ENCODE measurements around the gene NIP7.
A peak's percentile ranks its signal among the peaks of the same experiment; 100 is the strongest.
"Not testable (repeated sequence)": the region's sequence is repeated elsewhere in the genome, so short reads cannot be mapped to it uniquely, and the experiment has no call there.

NIP7 gene

DNA sequence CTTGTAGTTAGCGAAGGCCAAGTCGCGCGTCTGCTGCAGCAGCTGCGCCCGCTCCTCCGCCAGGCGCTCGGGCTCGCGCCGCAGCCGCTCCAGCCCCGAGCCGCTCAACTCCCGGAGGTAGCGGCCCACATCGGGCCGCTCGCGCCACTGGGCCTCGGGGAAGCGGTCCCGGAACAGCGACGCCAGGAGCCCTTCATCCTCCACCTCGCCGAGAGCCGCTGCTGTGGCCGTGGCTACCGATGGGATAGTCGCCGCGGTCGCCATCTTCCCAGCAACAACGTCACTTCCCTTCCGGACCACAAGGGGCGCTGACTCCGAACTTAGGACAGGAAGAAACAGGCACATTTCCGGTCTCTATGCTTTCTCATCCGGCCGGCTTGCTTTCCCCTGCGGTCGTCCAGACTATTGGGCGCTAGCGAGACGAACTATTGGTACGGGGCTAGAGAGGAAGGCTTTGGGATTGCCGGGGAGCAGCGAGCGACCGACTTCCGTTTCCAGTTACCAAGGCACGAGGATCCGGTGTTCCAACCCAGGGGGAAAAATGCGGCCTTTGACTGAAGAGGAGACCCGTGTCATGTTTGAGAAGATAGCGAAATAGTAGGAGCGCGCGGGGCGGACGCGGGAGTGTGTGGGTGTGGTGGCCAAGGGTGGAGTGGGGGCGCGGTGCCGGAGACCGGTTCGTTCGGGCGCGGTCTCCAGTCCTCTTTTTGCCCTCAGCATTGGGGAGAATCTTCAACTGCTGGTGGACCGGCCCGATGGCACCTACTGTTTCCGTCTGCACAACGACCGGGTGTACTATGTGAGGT is at the start of gene NIP7, which contains the start of gene COG8:
Gene NIP7 (plus strand): TSS at position 484 of the 806 bp plus-strand sequence. CDS start 58 bp downstream, at position 542.
Gene COG8 (minus strand): TSS at position 276 of the 806 bp plus-strand sequence. CDS start 12 bp downstream, at position 264.
- peak; percentile 86 for DNase-seq

DNA sequence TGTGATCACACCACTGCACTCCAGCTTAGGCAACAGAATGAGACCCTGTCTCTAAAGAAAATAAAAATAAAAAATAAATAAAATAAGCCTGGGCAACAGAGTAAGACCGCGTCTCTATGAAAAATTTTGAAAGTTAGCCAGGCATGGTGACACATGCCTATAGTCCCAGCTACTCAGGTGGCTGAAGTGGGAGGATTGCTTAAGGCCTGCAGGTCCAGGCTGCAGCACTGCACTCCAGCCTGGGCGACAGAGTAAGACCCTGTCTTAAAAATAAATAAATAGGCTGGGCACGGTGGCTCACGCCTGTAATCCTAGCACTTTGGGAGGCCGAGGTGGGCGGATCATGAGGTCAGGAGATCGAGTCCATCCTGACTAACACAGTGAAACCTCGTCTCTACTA is 47.9 kb upstream of the NIP7 start:
- DNase-seq = not testable (repeated sequence)

- DNase-seq = no peak
Observed at GRCh38 chr16:69293401-69293800, 46.2 kb upstream of the NIP7 start.

- no peak for DNase-seq
Observed at GRCh38 chr16:69294051-69294450, 45.5 kb upstream of the NIP7 start.

GRCh38 chr16:69296771-69297170 is 42.8 kb upstream of the NIP7 start:
- not testable (repeated sequence) for DNase-seq

GRCh38 chr16:69298261-69298660 is 41.3 kb upstream of the NIP7 start:
- no peak for DNase-seq

GRCh38 chr16:69301187-69301586 is 38.4 kb upstream of the NIP7 start:
- DNase-seq = no peak

- DNase-seq = no peak
Observed at GRCh38 chr16:69301861-69302260, 37.7 kb upstream of the NIP7 start.

DNA sequence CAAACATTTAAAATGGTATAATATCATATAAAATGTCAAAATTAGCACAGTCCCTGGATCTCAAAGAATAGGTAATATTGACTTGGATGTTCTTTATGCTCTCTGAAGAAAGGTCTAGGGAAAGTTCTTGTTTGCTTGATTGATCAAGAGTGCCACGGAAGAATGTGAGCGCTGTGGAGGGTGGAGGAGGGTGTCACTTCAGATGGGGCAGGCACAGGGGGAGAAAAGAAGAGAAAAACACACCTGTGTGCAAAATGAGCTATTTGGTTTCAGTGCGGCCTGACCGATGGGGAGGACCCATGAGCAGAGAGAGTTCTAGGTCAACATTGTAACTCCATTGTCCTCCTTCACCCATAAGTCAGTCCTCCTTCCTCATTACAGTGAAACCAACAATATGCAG is 37.3 kb upstream of the NIP7 start:
- DNase-seq = no peak

DNA sequence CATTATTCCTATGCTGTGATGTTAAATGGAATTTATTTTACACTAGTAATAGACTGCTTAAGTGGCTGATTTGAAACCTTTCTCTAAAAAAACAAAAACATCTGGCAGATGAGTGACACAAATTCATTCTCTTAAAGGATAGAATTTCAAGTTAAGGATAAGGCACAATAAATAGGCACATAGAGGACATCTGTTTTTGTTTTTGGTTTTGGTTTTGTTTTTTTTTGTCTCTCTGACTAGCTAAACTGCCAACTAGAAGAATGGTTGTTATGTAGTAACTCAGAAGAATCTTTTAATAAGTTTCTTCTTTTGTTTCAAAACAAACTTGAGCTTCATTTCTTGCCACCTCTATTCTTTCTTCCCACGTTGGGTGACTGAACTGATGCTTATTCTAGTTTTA is 33.5 kb upstream of the NIP7 start:
- DNase-seq = no peak

GRCh38 chr16:69307091-69307490 is 32.5 kb upstream of the NIP7 start:
- DNase-seq = no peak

DNA sequence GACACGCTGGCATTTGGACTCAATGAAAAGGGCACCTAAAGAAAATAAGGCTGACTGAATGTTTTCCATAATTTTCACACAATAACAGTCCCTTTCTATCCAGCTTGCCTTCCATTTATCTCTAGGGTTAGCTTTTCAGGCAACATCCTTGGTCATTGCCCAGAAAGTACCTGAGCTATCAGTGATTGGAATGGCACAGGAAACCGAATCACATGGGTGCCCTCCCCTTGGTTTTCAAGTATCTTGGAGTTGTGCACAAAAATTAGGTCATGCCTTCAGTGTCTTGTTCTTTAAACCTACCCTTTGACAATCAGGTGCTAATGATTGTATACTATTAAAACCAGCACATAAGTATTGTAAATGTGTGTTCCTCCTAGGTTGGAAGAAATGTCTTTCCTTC is 31.7 kb upstream of the NIP7 start:
- DNase-seq = no peak

DNA sequence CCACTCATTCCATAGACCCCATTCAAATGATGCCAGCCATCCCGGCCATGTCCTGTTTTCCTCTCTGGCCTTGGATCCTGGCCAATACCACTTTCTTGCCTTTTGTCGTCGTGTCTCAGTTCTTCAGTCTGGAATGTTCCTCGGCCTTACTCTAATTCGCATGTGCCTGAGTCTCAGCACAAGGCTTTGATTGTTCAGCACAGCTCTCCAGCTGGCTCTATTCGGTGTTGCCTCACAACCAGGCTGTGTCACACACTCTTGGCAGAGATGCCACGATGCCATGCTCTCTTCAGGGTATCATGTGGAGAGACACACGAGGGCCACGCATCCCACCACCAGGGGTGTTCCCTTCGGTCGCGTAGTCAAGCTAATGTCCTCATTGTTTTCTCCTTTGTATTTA is 30.3 kb upstream of the NIP7 start:
- DNase-seq = no peak

DNA sequence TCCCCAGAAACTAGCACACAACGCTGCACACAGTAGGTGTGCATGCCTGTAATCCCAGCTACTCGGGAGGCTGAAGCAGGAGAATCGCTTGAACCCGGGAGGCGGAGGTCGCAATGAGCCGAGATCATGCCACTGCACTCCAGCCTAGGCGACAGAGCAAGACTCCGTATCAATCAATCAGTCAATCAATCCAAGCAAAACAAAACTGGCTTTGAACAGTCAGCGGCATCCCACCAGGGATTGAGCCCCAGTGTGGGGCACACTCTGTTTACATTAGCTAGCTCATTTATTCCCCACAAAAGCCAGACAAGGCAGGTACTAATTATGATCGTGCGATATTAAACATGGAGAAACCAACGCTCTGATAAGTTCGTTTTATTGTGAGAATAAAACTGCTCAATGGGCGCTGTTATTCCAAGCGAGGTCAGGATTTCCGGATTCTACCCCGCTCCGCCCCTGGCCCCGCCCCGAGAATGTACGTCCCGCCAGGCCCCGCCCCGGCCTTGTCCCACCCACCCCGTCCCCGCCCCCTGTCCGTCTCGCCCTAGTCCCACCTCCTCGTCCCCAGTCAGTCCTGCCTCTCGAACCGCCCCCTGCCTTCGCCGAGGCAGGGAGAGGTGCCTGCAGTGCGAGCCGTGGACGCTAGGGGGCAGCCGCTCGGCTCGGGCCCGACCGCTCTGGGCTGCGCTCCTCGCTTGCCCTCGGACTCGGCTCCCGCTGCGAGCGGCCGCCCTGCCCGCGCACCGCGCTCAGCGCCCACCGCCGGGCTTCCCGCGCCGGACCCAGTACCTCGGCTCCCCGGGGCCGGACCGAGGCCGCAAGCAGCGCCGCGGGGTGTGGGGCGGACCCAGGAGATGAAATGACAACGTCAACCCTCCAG is 28.7 kb upstream of the NIP7 start, which contains the start of gene VPS4A:
Gene VPS4A (plus strand): TSS at position 698 of the 880 bp plus-strand sequence. CDS start 162 bp downstream, at position 860.
- DNase-seq = peak; percentile 91

DNA sequence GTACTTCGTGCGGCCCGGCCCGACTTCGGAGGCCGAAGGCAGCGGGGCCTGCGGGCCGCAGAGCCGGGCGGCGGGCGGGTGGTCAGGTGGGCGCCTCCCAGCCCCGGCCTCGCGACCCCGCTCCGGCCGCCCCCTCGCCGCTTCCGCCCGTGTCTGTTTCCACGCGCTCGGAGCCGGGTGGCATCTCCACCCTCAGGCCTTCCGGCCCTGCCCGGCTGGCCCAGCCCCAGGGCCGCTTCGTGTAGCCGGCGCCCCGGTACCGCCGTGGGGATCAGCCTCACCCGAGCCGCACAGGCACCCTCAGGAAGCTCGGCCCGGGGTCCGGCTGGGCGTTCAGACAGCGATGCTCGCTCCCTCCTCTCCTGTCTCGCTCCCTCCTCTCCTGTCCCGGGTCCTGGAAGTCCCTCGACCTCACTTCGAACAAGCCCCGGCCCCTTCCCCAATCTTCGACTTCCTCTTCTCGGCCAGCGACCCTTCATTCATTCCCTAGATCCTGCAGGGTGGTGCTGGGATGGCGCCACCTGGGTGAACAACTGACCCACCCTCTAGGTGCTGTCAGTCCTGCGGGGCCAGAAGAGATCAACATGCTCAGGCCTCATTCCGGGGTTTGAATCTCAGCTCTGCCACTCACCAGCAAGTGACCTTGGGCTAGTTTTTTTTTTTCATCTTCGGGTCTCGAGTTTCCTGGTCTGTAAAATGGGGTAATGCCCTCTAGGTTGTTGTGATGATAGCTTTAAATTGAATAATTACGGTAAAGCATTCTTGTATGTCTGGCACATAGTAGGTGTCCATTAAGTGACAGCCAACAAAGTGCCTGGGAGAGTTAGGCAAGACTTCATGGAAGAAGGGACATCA is 27.8 kb upstream of the NIP7 start:
- no peak for DNase-seq

- no peak for DNase-seq
Observed at GRCh38 chr16:69313469-69313868, 26.1 kb upstream of the NIP7 start.

GRCh38 chr16:69314534-69314933 is 25.0 kb upstream of the NIP7 start:
- DNase-seq = no peak

GRCh38 chr16:69315486-69316311 is 23.9 kb upstream of the NIP7 start:
- no peak for DNase-seq

DNA sequence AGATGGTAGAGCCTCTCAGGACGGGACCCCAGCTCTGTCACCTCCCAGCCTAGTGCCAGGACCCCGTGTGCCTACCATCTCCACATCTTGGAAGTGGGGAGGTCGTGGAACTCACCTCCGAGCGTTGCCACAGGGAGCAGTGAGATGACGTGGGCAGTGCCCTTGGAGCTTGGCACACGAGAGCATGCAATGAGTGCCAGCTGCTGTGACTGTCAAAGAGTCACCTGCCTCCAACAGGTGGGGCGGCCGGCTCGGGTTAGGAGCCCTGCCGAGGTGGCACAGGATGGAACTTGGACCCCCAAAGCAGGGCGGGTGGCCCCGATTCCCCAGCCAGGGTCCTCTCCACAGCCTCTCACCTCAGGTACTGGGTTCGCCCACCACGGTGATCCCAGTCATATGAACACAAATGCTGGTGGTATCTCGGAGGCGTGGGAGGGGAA is 23.0 kb upstream of the NIP7 start:
- no peak for DNase-seq

DNA sequence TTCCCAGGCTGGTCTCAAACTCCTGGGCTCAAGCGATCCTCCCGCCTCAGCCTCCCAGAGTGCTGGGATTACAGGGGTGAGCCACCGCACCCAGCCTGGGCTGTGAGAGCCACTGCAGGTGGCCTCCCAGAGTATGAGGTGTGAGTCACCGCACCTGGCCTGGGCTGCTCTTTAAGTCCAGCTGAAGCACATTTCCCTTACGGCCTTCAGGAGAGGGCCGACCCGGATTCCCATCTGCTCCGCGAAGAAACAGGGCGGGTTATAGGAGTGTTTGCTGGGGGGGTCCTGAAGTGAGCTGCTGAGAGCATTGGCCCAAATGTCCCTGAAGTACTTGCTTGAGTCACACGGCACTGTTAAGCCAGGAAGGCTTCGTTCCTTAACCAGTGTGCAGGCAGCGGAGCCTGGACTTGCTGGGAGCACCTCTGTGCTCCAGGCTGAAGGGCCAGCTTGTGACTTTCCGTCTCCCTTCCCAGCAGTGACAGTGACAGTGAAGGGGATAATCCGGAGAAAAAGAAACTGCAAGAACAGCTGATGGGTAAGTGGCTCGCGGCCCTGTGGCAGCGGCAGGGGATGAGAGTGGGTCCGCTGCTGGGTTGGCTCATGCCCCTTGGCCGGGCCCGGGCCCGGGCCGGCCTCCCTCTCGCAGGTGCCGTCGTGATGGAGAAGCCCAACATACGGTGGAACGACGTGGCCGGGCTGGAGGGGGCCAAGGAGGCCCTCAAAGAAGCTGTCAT is 21.2 kb upstream of the NIP7 start:
- DNase-seq = no peak

DNA sequence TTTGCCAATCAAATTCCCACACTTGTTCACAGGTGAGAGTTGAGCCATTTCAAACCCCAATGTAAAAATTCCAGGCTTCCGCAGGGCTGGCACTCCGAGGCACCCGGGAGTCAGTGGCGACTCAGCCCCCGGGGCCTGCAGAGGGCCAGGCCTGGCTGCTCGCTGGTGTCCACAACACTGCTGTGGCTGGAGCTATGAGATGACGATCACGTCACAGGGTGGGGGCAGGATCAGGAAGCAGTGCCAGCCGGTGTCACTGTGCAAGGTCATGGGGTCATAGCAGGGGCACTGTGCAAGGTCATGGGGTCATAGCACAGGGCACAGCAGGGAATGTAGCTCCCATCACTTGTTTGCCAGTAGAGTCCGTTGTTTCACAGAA is 20.7 kb upstream of the NIP7 start:
- DNase-seq = no peak

All from GOT3 (cell line).